Measurements from ENCODE around the gene TBL1XR1.

Gene TBL1XR1

GRCh38 chr3:177197041-177197726 is at the start of gene TBL1XR1:
TSS of gene TBL1XR1 (minus strand) at chr3:177197482. CDS start at chr3:177064977, 132,505 bp downstream.
- DNase-seq = peak; percentile 94 to 99 (median 97)

GRCh38 chr3:177245250-177245649 is 48.0 kb upstream of the TBL1XR1 start:
- no peak for DNase-seq

GRCh38 chr3:177244606-177245005 is 47.3 kb upstream of the TBL1XR1 start:
- no peak for DNase-seq

GRCh38 chr3:177238686-177239216 is 41.5 kb upstream of the TBL1XR1 start:
- DNase-seq = no peak

GRCh38 chr3:177237206-177237605 is 39.9 kb upstream of the TBL1XR1 start:
- no peak for DNase-seq

GRCh38 chr3:177236704-177237103 is 39.4 kb upstream of the TBL1XR1 start:
- DNase-seq = no peak

- no peak for DNase-seq
These were observed 36.8 kb upstream of the TBL1XR1 start for GRCh38 chr3:177234121-177234520.

- no peak for DNase-seq
These were observed 34.0 kb upstream of the TBL1XR1 start for GRCh38 chr3:177231242-177231641.

GRCh38 chr3:177230641-177231040 is 33.4 kb upstream of the TBL1XR1 start:
- DNase-seq = no peak

GRCh38 chr3:177229791-177230190 is 32.5 kb upstream of the TBL1XR1 start:
- no peak for DNase-seq

GRCh38 chr3:177228601-177229190 is 31.4 kb upstream of the TBL1XR1 start:
- no peak for DNase-seq

- DNase-seq = no peak
These were observed 27.1 kb upstream of the TBL1XR1 start for GRCh38 chr3:177224414-177224813.

GRCh38 chr3:177221744-177222143 is 24.5 kb upstream of the TBL1XR1 start:
- no peak for DNase-seq

- DNase-seq = no peak
These were observed 23.1 kb upstream of the TBL1XR1 start for GRCh38 chr3:177220136-177220974.

- no peak for DNase-seq
These were observed 16.7 kb upstream of the TBL1XR1 start for GRCh38 chr3:177213801-177214535.

- no peak for DNase-seq
These were observed 15.5 kb upstream of the TBL1XR1 start for GRCh38 chr3:177212756-177213155.

GRCh38 chr3:177212278-177212610 is 15.0 kb upstream of the TBL1XR1 start:
- no peak for DNase-seq

- peak in 1 of 3 experiments; percentile 34 for DNase-seq
These were observed 14.4 kb upstream of the TBL1XR1 start for GRCh38 chr3:177211503-177212277.

- DNase-seq = no peak
These were observed 13.6 kb upstream of the TBL1XR1 start for GRCh38 chr3:177210744-177211502.

- DNase-seq = no peak
These were observed 12.2 kb upstream of the TBL1XR1 start for GRCh38 chr3:177209509-177209908.

GRCh38 chr3:177208781-177209180 is 11.5 kb upstream of the TBL1XR1 start:
- no peak for DNase-seq
